ENCODE results near the gene ARMC8. TPM values are rescaled to one million over a fixed set of nuclear protein-coding genes. Genes with fewer than 3 reads are reported as not detected.
A peak's percentile ranks its signal among the peaks of the same experiment; 100 is the strongest.

ARMC8 gene
- total and polyA plus RNA-seq, 8 donors, result 7.6 to 21.1 (median 16.9) TPM

DNA sequence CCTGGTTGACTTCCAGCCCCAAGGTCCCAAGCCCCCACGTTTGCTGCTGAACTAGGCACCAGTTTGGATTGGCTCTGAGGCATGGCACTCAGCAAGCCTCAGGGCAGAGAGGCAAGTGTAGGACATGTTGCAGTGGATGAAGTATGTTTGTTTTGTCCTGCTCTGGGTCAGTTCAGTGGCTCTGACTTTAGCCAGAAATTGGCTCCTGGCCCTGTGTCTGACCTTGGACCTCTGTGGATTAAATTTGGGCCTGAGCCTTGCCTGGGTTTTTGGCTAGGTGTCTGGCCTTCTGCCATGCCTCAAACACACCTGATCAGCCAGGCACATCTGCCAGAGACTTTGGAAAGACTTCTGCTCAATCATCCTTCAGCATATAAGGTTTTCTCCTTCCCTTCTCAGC lies 157.7 kb downstream of the ARMC8 start:
- no peaks in the 10 kb centered on the region for H3K9me3 ChIP-seq
- TF ChIP-seq CTCF (IDR thresholded peaks at IDR 0.05), result no peak
- ATAC-seq, result no peak
- peak in 1 of 6 donors; percentile 24 for DNase-seq
- no peaks in the 10 kb centered on the region for H3K36me3 ChIP-seq
- no peak overlapping the region for H3K27ac ChIP-seq
- H3K4me3 ChIP-seq, result no peak overlapping the region
- intact Hi-C loops (cut with DNase I), result no loop called here
- H3K27me3 ChIP-seq, result no peaks in the 10 kb centered on the region
- WGBS, 2 donors, result 33 to 50% methylated on average over 1 of the region's 1 CpG
- FAIRE-seq, result no peak
- H3K4me1 ChIP-seq, result peaks cover 0 to 3% (median 0%) of the 10 kb centered on the region in 3 donors

Other genes starting within 250 kb of the ARMC8 start
- gene CLDN18, start 177.1 kb upstream of the ARMC8 start, total RNA-seq, result 1 to 10 TPM in 2 of 6 donors, under 1 TPM in 1, not detected in 3; 0.04 to 8.1 (median 4.0) TPM
- gene CLDN18, start 177.1 kb upstream of the ARMC8 start, polyA plus RNA-seq, result under 1 TPM in 1 of 2 donors, not detected in 1; 0.05 TPM
- 10 to 100 TPM in 2 of 6 donors, 1 to 10 TPM in 4; 6.3 to 11.4 (median 8.7) TPM for gene DZIP1L, start 71.7 kb upstream of the ARMC8 start, total RNA-seq
- gene DZIP1L, start 71.7 kb upstream of the ARMC8 start, polyA plus RNA-seq, result 10 to 100 TPM; 19.3 to 21.7 TPM
- 1 to 10 TPM in 4 of 6 donors, under 1 TPM in 2; 0.47 to 2.0 (median 1.1) TPM for gene A4GNT, start 54.9 kb upstream of the ARMC8 start, total RNA-seq
- gene A4GNT, start 54.9 kb upstream of the ARMC8 start, polyA plus RNA-seq, result 1 to 10 TPM in 1 of 2 donors, under 1 TPM in 1; 0.34 to 1.2 TPM
- gene DBR1, start 12.4 kb upstream of the ARMC8 start, total RNA-seq, result 10 to 100 TPM in 1 of 6 donors, 1 to 10 TPM in 5; 4.3 to 12.2 (median 6.3) TPM
- 1 to 10 TPM; 3.5 to 7.6 TPM for gene DBR1, start 12.4 kb upstream of the ARMC8 start, polyA plus RNA-seq
- 1 to 10 TPM in 1 of 6 donors, under 1 TPM in 5; 0.47 to 1.8 (median 0.77) TPM for gene NME9, start 142.6 kb downstream of the ARMC8 start, total RNA-seq
- 1 to 10 TPM in 1 of 2 donors, under 1 TPM in 1; 0.91 to 3.5 TPM for gene NME9, start 142.6 kb downstream of the ARMC8 start, polyA plus RNA-seq
- gene MRAS, start 161.3 kb downstream of the ARMC8 start, total RNA-seq, result 10 to 100 TPM in 1 of 6 donors, 1 to 10 TPM in 5; 2.3 to 12.6 (median 5.6) TPM
- 1 to 10 TPM; 2.8 to 5.3 TPM for gene MRAS, start 161.3 kb downstream of the ARMC8 start, polyA plus RNA-seq
- 1 to 10 TPM in 4 of 6 donors, under 1 TPM in 2; 0.95 to 2.8 (median 1.4) TPM for gene ESYT3, start 247.3 kb downstream of the ARMC8 start, total RNA-seq
- 1 to 10 TPM; 1.2 to 2.1 TPM for gene ESYT3, start 247.3 kb downstream of the ARMC8 start, polyA plus RNA-seq